Breast epithelium (tissue), 3 donors: ENCODE data around the gene KCNIP3.

Source experiments
- POLR2AphosphoS5 ChIP-seq, 3 donors: sonication (generic); formaldehyde crosslinking; IDR thresholded peaks; one replicate each; pipeline ENCODE4 v1.6.1; 2017; ENCODE audit warnings: antibody characterized with exemption in 3 of 3
- TF ChIP-seq, protein P1 (sequence below), 3 donors: fragments of 450-650 bp; IDR thresholded peaks; one replicate each; pipeline ENCODE4 v1.5.1; 2016 to 2017; ENCODE audit warnings: antibody characterized with exemption in 3 of 3, mild to moderate bottlenecking in 3 of 3, moderate library complexity in 3 of 3

- TF ChIP-seq, protein P1, sequence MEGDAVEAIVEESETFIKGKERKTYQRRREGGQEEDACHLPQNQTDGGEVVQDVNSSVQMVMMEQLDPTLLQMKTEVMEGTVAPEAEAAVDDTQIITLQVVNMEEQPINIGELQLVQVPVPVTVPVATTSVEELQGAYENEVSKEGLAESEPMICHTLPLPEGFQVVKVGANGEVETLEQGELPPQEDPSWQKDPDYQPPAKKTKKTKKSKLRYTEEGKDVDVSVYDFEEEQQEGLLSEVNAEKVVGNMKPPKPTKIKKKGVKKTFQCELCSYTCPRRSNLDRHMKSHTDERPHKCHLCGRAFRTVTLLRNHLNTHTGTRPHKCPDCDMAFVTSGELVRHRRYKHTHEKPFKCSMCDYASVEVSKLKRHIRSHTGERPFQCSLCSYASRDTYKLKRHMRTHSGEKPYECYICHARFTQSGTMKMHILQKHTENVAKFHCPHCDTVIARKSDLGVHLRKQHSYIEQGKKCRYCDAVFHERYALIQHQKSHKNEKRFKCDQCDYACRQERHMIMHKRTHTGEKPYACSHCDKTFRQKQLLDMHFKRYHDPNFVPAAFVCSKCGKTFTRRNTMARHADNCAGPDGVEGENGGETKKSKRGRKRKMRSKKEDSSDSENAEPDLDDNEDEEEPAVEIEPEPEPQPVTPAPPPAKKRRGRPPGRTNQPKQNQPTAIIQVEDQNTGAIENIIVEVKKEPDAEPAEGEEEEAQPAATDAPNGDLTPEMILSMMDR (IDR thresholded peaks at IDR 0.05) = no peak
- TF ChIP-seq POLR2AphosphoS5 (IDR thresholded peaks at IDR 0.05) = no peak
Observed at GRCh38 chr2:95374921-95375471, 77.8 kb downstream of the KCNIP3 start.
